ENCODE results near the gene BEAN1.

Gene BEAN1, protein sequence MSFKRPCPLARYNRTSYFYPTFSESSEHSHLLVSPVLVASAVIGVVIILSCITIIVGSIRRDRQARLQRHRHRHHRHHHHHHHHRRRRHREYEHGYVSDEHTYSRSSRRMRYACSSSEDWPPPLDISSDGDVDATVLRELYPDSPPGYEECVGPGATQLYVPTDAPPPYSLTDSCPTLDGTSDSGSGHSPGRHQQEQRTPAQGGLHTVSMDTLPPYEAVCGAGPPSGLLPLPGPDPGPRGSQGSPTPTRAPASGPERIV

DNA sequence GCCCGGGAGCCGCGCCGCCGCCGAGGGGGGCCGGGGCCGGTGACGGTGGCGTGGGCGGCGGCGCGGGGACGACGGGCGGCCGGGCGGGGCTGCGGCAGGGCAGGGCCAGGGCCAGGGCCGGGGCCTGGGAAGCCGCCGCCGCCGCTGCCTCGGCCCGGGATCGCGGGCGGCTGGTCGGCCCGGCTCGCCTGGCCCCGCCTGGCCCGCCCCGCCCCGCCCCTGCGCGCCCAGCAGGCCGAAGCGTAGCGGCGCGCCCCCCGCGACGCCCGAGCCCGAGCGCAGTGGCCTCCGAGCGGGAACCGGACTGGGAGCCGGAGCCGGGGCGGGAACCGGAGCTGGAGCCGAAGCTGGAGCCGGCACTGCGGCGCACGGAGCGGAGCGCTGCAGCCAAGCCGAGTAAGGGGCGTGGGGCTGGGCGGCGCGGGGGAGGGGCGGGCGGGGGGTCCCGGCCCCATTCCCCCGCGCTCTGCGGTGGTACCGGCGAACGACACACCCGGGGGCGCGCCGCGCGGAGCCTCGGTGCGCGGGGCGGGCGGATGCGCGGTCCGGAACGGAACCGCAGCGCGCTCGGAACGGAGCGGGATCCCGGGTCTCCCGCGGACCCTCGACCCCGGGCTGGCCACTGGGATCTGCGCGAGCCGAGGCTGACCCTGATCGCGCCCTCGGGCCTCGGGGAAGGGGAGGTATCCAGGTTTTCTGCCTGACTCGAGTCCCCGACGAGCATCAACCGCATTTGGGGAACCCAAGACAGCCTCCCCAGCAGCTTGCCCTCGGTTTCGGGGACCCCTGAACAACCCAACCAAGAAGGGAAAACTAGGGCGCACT lies at the start of gene BEAN1:
BEAN1 (plus strand) TSS at position 260 of the 825 bp plus-strand sequence. CDS start 10,382 bp downstream, outside the sequence.
- DNase-seq (ENCODE audit: low read depth) = no peak

DNA sequence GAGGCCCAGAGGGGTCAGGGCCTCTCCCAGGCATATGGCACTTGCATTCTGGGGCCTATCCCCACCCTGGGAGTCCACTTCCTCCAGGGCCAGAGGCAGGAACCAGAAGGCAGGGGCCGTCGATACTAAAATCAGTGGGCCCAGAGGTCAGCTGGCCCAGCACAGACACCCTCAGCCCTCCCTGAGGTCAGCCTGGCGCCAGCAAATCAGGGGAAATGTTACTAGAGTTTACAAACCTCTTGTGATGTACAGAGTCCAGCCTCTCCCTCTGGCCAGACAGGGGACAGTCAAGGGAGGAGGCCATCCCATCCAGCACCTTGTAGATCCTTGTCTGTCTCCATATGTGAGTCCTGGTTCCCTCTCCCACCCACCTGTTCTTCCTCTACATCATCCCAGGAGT lies 49.8 kb upstream of the BEAN1 start:
- no peak for DNase-seq (ENCODE audit: low read depth)

DNA sequence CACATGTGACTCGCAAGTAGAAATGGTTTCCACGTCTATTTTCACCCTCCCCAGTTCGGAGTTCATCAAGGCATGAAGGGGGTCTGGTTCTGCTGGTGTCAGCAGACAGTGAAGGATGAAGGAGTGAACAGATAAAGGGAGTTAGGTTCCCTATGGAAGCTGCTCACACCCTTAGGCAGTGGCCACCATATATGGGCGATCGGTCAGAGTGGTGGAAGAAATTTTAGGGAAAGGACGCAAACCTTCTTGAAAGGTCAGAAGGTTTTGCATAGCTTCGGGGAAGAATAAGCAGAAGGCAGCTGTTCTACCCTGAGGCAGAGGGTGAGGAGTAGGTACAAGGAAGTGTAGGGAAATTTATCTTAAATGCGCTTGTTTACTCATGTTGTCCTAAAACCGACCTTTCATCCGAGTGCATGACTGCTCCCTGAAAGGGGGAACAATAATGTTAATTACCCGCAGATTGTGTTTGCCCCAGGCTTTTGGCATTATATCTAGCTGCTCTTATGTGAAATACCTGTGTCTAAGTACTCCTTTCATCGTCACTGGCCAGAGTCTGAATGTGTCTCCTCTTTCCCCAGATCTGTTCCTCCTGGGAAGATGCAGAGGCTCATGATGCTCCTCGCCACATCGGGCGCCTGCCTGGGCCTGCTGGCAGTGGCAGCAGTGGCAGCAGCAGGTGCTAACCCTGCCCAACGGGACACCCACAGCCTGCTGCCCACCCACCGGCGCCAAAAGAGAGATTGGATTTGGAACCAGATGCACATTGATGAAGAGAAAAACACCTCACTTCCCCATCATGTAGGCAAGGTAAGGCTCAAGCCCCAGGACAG lies 48.1 kb upstream of the BEAN1 start:
- DNase-seq (ENCODE audit: low read depth) = no peak

DNA sequence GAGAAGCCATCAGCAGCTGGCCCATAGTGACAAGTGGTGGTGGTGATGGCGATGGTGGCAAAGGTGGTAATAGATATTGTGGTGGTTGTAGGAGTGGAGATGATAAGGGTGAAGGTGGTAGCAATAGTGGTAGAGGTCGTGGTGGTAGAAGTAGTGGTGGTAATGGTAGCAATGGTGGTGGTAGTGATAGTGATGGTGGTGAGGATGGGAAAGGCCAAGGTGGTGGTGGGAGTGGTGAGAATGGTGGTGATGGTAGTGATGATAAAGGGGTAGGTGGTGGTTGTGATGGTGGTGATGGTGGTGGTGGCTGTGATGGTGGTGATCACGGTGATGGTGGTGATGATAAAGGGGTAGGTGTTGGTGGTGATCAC lies 47.5 kb upstream of the BEAN1 start:
- no peak for DNase-seq (ENCODE audit: low read depth)

DNA sequence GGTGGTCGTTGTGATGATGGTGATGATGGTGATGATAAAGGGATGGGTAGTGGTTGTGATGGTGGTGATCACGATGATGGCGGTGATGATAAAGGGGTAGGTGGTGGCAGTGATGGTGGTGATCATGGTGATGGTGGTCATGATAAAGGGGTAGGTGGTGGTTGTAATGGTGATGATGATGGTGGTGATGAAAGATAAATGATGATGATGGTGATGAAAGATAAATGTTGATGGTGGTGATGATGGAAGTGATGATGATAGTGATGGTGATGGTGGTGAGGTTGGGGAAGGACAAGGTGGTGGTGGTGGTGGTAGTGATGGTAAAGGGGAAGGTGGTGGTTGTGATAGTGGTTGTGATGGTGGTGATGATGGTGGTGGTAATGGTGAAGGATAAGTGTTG lies 46.7 kb upstream of the BEAN1 start:
- DNase-seq (ENCODE audit: low read depth) = no peak

DNA sequence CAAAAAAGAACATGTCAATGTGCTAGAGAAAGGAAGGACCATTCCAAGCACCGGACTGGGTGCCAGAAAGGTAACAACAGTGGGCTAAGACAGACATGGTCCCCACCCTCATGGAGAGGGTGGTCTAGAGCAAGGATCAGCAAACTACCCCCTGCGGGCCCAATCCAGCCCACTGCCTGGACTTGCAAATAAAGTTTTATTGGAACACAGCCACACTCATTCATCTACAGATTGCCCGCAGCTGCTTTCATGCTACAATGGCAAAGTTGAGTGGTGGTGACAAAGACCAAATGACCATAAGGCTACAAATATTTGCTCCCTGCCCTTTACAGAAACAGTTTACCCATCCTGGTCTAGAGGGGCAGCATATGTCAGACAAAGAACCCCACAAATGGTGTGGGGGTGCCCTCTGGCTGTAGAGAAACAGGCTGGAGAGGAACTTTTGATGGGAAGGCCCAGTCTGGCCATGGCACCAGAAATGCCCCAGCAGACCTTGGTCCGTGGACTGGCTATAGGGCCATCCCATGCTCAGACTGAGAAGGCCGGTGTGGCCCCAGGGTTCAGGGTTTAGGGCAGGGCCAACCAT lies 45.4 kb upstream of the BEAN1 start:
- no peak for DNase-seq (ENCODE audit: low read depth)

DNA sequence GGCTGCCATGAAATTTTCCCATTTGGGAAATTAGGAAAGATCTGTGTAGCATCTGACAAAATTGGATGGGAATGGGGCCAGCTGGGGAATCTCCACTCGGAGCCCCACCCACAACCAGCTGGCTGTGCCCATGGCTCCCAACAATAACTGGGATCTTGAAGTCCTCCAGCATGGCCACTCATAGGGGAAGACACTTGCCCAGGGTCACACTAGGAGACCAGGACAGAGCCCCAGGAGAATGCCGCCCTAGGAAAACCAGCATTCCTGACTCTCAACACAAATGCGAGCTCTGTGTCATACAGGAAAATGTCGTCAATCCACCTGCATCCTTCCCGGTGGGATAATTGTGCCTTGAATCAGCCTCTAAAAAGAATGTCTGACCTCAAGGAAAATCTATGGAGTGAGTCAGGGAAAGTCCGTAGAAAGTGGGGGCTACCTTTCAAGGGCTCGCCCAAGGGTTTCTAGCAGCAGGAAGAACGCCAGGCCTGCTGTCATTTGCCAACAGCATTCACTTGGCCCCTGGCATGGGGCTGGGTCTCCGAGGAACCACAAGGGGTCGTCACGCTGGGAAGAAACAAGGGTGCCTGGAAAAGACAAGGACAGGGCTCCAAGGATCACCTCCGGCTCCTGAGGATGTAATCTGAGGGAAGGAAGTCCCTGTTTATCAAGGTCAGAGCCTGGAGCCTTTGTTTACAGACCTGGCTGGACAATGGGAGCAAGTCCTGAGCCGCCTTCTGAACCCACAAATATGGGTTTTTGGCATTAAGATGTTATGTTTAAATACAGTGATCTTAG lies 44.7 kb upstream of the BEAN1 start:
- peak; percentile 87 for DNase-seq (ENCODE audit: low read depth)

DNA sequence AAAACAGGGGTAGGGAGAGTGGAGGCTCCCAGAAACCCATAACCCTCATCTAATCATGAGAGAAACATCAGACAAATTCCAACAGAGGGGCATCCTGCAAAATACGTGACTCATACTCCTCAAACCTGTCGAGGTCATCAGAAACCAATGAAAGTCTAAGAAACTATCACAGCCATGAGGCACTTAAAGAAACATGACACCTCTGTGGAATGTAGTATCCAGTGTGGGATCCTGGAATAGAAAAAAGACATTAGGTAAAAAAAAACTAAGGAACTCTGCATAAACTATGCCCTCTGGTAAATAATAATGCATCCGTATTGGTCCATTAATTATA lies 44.2 kb upstream of the BEAN1 start:
- DNase-seq (ENCODE audit: low read depth) = peak; percentile 90

DNA sequence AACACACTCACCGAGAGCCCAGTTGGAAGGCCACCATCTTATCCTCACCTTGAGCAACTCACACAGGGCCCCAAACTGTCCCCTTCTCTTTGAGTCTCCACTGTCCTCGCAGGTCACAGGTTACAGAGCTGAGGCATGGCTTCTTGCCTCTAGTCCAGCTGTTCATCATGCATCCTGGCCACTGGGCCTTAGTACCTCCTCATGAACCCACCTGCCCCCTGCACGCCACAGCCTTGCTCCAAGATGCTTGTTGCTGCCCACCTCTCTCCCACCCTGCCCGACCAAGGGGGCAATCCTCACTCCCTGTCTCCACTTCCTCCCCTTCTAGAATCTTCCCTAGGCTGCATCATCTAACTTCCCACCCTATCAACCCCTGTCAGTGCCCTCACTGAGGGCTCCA lies 43.5 kb upstream of the BEAN1 start:
- no peak for DNase-seq (ENCODE audit: low read depth)

DNA sequence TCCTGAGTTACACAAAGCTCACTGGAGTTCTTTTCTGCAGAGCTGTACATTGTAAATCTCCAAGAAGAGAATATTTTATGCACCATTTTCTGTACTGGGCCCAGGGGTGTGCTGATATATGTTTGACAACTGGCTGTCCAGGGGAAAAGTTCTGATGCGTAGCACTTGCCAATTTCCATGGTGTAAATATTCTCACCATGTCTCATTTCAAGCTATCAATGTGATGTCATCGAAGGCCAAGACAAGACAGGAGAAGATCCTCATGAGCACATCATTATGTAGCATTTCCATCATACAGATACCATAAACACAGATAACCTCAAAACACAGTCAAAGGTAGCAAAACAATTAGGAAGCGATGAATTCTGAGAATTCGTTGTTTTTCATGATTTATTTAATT lies 41.7 kb upstream of the BEAN1 start:
- DNase-seq (ENCODE audit: low read depth) = no peak

DNA sequence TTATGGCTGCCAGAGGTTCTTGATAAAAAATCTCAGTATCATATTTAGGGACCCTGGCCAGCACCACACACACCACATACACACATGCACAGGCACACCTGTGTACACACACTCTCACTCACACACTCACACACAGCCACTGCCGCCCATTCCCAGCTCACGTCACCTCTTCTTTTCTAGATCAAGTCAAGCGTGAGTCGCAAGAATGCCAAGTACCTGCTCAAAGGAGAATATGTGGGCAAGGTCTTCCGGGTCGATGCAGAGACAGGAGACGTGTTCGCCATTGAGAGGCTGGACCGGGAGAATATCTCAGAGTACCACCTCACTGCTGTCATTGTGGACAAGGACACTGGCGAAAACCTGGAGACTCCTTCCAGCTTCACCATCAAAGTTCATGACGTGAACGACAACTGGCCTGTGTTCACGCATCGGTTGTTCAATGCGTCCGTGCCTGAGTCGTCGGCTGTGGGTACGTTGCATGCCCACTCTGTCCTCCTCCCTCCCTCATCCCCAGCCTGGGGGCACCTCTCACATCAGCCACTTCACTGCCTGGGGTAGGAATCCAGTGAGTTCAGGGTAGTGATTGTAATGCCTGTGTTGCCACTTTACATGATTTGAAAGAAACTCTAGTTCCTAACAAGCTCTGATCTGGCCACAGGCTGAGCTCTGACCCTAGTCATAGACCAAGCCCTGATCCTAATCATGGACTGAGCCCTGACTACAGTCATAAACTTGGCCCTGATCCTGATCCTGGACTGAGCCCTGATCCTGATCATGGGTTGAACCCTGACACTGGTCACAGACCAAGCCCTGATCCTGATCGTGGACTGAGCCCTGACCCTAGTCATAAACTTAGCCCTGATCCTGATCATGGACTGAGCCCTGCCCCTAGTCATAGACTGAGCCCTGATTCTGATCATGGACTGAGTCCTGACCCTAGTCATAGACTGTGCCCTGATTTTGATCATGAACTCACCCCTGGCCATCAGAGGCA lies 40.2 kb upstream of the BEAN1 start:
- no peak for DNase-seq (ENCODE audit: low read depth)

DNA sequence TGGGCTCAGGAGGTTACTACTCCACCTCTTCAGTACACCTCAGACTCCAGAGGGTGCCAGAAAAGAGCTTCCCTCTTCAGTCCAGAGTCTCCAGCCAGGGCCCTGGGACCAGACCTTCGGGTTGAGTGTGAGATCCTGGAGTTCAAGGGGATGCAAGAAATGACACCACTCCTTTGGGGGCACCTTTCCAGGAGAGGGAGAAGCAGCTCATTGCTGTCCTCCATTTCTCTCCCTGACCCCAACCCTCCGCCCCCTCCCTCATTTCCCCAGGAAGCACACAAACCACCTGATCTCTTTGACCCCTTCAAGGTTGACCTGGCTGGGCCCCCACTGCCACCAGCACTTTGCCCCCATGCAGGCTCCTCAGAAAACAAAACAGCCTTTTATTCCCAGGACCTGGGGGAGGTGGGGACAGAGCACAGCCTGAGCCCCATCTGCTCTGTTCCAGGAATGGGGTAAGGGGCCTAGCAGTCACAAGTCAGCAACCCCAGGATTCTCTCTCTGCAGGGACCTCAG lies 39.2 kb upstream of the BEAN1 start:
- no peak for DNase-seq (ENCODE audit: low read depth)

DNA sequence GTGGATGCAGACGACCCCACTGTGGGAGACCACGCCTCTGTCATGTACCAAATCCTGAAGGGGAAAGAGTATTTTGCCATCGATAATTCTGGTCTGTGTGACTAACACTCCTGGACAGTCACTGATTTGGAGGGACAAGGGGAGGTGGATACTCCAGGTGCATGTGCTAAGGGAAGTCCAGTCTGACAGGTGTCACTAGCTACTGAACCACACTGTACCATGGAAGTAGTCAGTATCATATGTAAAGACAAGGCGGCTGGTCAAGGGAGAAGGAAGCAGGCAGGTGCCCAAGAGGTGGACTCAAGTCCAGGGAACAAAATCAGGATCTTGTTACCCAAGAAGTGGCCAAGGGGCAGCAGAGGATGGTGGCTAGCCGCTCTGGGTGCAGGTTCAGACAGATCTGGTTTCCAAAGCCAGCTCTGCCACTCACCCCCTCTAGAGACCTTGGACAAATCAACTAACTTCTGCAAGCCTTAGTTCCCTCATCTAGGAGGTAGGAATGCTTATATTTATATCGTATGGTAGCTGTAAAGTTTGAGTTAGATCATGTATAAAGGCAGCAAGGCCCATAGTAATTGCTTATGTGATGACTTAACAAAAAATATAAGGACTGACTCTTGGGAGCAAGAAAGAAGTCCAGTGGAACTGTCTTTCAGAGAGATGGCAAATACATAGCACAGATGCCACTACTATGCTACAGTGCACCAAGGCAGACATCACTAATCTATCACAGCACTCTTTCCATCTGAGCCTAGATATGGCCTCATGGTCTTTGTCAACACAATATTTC lies 38.5 kb upstream of the BEAN1 start:
- no peak for DNase-seq (ENCODE audit: low read depth)

DNA sequence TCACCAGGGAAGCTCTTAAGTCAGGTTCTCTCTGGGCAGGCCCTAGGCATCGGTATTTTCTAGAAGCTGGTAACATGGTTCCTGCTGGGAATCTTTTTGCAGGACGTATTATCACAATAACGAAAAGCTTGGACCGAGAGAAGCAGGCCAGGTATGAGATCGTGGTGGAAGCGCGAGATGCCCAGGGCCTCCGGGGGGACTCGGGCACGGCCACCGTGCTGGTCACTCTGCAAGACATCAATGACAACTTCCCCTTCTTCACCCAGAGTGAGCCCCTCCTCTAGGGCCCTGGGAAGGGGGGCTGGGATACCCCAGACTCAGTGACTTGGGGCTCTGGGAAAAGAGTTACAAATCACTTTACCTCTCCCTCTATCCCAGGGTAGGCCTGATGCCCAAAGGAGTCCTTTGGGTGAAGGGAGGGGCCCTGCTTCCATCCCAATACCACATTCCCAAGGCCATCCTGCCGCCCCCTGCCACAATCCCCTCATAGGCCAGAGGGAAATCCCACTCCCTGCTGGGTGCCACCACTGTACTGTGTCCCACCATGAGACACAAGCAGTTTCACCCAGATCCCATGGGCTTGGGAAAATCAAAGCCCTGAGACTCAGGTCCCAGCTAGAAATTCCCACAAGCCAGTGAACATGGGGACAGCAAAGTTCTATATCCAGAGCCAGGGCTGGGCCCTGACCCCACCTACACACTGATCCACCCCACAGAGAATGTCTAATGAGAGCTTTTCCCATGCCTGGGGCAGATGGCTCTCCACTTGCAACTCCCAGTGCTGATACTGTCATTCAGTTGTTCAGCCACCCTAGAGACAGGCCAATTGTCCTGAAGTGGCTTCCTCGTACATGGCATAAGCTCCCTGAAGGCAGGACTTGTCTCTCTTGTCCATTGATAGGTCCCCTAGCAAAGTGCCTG lies 37.6 kb upstream of the BEAN1 start:
- no peak for DNase-seq (ENCODE audit: low read depth)

DNA sequence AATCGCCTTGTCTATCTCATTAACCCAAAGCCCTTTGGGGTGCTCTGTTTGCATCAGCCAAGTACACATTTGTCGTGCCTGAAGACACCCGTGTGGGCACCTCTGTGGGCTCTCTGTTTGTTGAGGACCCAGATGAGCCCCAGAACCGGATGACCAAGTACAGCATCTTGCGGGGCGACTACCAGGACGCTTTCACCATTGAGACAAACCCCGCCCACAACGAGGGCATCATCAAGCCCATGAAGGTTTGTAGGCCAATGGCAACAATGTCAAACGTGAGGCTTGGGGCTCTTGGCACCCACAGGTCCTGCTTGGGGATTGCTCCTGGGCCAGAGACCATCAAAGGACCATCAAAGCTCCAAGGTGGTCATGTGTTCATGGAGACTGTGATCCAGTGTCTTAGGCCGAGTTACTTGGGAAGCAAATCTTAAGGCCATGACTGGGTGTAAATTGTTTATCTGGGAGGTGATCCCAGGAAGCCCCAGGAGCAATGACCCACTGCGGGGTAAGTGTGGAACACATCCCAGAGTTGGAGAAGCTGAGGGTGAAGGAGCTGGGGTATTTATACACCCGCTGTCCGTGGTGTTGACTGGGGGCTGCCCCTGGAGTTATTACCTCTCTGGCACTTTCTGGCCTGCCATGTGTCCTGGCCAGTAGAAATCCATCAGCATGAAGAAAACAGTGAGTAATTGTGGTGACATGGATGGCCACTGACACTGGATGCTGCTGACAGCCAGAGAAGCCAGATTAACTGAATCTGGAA lies 36.6 kb upstream of the BEAN1 start:
- no peak for DNase-seq (ENCODE audit: low read depth)

DNA sequence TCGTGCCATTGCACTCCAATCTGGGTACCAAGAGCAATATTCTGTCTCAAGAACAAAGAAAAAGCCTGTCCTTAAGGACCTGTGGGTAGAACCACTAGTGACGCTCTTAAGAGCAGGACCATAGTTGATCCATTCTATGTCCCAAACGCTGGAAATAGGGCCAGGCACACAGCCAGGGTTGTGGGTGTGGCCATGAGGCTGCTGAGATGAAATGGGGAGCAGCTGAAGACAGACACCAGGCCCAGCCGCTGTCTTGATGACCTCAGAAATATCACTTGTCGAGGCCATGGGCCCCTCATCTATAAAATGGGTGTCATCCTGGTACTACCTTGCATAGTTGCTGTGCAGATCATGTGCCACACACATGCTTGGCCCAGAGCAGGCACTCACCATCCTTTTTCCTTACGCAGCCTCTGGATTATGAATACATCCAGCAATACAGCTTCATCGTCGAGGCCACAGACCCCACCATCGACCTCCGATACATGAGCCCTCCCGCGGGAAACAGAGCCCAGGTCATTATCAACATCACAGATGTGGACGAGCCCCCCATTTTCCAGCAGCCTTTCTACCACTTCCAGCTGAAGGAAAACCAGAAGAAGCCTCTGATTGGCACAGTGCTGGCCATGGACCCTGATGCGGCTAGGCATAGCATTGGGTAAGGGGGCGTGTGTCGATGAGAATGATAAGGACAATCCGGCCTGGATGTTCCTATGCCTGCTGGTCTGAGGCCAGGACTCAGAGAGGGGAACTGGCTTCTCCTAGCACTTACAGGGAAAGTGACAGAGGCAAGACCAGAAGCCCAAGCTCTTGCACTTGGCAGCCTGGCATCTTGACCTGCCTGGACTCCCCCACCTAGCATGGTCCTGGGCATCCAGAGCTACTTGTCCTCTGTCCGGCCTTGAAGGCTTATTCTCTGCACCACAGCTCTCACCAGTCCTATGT lies 35.1 kb upstream of the BEAN1 start:
- DNase-seq (ENCODE audit: low read depth) = no peak

All from amniotic epithelial cell (primary cell).